HG02840 (cell line): Measurements from ENCODE around the gene PDE8B.

ENCODE experiments used
- ATAC-seq: cut with Tn5 transposase; IDR thresholded peaks from one replicate; pipeline ENCODE4 v1.9.1; 2021; ENCODE audit warnings: mild to moderate bottlenecking, moderate library complexity, moderate number of reproducible peaks; ENCODE audit not compliant: unreplicated experiment, low FRiP score

The PDE8B gene

GRCh38 chr5:77229887-77230286 lies 19.4 kb downstream of the PDE8B start:
- ATAC-seq = no peak

DNA sequence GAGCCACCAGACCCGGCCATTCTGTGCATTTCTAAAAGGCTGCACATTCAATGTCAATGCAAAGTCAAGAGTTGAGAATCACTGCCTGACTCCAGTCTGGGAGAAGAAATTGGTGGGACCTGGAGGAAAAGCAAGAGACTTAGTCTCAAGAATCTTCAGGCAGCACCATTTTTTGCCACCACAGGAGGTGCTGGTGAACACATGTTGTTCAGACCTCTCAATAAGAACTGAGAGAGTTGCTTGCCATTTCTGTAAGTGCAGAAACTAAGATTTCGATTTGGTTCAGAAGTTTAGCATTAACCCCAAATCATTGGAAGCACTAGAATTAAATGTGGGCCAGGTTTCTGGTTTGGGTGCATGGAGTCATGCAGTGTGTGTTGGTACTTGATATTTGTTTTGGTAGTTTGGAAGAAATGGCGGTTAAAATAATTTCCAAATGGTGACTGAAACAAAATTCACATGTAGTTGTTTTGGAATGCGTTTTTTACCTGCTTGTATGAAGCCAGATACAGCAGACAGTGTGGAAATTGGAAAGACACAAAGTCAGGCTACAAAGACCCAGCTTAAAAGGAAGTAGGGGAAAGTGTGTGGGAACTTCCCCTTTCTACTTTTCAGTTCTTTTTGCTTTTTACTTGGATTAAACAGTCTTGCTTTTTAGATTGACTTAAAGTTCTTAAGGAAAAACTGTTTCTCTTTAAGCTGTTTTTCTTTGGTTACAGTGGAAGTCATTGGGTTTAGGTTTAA lies 20.4 kb downstream of the PDE8B start:
- no peak for ATAC-seq

- ATAC-seq = no peak
Observed at GRCh38 chr5:77231471-77232138, 21.1 kb downstream of the PDE8B start.

DNA sequence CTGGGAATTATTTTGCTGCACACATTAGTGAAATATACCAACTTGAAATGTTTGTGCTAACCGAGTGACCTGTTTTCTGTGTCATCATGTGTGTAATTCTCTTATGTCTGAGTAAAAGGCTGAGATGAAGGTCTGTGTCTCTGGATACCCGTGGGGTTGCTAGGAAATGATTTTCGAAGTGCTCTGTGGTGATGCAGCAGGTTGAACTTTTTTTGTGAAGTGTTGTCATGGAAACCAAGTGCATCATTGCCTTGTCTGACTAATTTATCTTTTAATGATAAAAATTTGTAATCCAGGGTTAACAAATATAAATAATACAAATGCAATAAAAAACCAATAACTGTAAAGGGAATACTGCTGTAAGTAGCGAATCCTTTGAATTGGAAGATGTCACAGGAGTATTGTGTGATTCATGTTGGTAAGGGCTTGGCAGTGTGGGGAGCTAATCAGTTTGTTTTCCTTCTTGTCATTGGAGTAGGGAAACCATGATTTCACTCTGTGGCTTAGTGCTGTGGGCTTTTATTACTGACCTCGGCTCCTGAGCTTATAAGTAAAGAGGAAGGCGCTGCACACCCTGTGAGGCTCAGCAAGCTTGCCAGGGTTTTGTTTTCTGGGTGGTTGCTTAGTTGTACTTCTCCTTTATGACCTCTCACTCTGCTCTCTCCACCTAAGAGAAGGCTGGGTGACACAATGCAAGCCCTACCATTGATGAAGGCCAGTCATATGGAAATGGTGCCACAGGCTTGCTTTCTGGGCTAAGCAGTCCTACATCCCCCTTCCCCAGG lies 22.3 kb downstream of the PDE8B start:
- ATAC-seq = no peak

- no peak for ATAC-seq
Observed at GRCh38 chr5:77235846-77236721, 25.6 kb downstream of the PDE8B start.

GRCh38 chr5:77239126-77239741 lies 28.8 kb downstream of the PDE8B start:
- no peak for ATAC-seq

DNA sequence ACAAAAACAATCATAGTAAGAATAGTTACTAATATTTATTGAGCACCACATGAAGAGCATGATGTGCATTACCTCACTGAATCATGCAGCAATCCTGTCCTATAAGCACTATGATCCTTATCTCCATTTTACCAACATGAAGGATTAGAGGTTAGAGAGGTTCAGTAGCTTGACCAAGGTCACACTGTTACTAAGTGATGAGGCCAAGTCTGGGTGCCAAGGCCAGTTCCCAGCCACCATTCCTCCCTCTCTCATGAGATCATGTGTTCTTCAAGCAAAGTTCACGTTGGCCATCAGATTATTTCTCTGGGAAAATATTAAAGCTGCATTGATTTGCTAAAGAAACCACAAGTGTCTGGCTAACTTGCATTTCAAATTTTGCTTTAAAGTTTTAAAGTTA lies 31.0 kb downstream of the PDE8B start:
- no peak for ATAC-seq

- ATAC-seq = no peak
Observed at GRCh38 chr5:77249475-77249874, 39.0 kb downstream of the PDE8B start.

DNA sequence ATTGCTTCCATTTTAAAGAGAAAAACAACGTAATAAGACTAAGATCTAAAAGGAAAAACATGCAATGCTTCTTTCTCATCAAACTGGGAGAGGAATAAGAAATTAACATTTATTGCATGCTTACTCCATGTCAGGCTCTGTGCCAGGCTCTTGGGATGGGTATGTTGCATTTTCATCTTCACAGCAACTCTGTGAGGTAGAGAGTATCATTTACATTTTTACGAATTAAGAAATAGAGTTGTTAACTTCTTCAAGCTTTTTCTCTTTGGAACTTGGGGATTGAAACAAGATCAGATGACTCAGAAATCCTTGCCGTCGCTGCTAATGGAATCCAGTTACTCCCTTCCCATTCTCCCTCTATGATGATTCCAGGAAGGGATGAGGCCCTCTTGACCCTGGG lies 39.5 kb downstream of the PDE8B start:
- ATAC-seq = no peak

- no peak for ATAC-seq
Observed at GRCh38 chr5:77251921-77252320, 41.4 kb downstream of the PDE8B start.

DNA sequence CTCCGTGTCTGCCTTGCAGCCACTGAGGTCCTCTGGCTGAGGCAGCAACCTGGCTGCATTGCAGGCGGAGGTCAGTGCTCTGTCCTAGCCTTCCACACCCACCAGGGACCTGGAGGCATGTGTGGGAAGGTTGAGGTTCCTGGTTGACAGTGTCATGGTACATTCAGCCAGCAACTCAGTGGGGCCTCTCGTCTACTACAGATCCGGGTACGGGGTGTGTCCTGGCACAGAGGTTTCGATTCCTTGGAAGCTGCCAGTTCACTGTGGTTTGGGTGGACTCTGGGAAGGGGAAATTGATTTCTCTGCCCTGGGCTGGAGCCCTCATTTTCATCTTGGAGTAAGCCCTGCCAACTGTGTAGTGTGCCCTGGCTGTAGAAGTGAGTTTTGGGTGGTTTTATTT lies 45.1 kb downstream of the PDE8B start:
- ATAC-seq = no peak

DNA sequence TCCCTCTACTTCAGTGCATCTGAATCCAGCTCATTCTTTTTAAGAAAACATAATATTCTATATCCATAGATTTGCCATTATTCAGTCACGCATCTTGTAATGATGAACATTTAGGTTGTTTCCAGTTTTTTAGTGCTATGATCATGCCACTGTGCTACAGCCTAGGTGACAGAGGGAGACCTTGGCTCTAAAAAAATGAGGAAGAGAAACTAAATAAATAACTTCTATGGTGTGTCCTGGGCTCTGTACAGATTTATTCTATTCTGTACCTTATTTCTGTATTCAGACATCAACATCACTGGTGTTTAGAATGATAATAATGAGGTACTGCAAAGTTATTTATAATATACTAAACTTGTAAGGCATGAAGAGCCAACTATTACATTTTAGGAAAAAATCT lies 45.9 kb downstream of the PDE8B start:
- no peak for ATAC-seq

GRCh38 chr5:77258652-77259051 lies 48.2 kb downstream of the PDE8B start:
- ATAC-seq = no peak

DNA sequence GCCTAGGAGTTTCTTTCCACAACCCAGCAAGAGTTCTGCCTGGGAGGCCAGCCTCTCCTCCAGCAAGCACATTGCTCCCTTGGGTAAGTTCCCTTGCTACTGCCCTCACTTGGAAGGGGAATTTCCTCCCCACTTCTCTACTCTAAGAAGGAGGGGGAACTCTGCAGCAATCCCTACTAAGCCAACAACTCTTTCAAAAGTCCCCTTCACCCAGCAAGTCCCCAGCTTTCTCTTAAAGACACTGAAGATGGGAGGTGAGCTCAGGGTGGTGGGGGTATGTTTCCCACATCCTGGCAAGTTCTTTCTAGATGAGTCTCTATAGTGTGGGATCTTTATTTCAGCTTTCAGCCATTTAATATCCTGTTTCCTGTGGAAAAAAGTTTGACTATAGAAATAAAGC lies 49.0 kb downstream of the PDE8B start:
- ATAC-seq = no peak

DNA sequence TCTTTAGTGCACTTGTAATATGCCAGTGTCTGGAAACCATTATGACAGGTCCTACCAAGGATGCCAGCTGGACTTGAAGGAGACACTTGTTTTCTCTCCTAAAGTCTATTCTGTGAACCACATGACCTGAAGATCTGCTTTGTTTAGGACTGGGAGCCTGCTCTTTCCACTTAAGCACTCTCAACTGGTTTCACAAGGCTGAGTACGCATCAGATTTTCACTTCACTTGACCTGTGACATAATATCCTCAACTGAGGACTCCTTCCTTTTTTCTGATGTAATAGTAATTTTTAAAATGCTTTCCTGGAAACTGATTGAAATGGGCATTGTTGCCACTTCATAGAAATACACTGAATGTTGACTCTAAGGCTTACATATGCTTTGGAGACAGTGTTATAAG lies 52.2 kb downstream of the PDE8B start:
- ATAC-seq = no peak

- no peak for ATAC-seq
Observed at GRCh38 chr5:77266291-77266690, 55.8 kb downstream of the PDE8B start.

- no peak for ATAC-seq
Observed at GRCh38 chr5:77267496-77267895, 57.0 kb downstream of the PDE8B start.

- no peak for ATAC-seq
Observed at GRCh38 chr5:77272206-77272605, 61.7 kb downstream of the PDE8B start.

DNA sequence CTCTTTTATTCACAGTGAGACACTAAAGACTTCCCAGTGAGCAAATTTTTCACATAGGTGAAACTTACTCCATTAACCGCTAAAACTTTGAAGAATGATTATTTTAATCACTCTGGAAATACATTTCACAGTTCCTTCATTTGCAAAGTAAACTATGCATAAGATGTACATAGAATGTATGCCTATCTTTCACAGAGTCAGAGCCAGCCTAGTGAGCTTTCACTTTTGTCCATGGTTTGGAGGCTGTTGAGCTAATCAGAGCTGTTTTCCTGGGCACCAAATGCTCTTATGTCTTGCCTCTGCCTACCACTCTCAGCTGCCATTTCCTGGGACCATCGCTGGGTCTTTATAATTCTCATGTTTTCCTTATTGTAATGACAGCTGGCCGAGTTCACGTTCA lies 67.3 kb downstream of the PDE8B start:
- no peak for ATAC-seq

GRCh38 chr5:77280036-77280435 lies 69.6 kb downstream of the PDE8B start:
- no peak for ATAC-seq
